ENCODE data around the gene IPO4.

IPO4 gene

DNA sequence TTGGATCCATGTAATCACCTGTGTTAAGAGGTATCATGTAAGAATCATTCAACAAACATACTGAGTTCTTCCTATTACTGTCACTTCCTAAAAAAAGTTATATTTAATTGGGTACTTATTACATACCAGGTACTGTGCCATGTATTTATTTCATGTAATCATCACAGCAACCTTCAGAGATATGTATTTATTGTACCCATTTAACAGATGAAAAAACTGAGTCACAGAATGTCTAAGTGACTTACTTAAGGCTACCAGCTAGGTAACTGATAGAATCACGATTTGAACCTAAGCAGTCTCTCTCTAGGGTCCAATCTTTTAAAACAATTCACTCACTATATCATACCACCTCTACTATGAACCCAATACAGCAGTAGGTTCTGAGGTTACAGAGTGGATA, 44.2 kb downstream of the IPO4 start:
- POLR2A ChIA-PET, result interaction anchor here (1.1 kb wide), 1 partner anchor 9 kb away, joined by 5 read pairs; the partner anchor contains the start of gene PSME1

DNA sequence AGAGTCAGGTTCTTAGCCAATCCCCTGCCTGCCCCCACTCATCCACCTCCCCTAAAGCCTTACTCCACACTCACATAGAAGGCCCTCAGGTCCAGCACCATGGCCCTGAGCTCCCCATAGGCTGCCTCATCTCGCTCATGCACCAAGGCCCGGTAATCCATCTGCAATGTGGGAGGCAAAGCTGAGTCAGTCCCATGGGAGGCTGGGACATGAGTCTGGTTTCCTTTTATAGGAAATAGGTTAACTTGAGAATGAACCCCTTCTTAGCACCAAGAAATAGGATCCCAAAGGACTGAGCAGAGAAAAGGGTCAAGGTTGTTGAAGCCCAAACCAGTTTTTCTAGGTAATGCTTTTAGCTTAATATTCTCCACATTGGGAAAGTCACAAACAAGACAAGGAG, 45.1 kb downstream of the IPO4 start:
- CTCF ChIA-PET, result interaction anchor here (0.9 to 12.0 kb wide), 8 partner anchors 10 to 36 kb away, joined by 3 to 154 read pairs (median 3); partner anchors contain the start of genes DCAF11, IRF9 and NRL
- TF ChIP-seq, protein P1, sequence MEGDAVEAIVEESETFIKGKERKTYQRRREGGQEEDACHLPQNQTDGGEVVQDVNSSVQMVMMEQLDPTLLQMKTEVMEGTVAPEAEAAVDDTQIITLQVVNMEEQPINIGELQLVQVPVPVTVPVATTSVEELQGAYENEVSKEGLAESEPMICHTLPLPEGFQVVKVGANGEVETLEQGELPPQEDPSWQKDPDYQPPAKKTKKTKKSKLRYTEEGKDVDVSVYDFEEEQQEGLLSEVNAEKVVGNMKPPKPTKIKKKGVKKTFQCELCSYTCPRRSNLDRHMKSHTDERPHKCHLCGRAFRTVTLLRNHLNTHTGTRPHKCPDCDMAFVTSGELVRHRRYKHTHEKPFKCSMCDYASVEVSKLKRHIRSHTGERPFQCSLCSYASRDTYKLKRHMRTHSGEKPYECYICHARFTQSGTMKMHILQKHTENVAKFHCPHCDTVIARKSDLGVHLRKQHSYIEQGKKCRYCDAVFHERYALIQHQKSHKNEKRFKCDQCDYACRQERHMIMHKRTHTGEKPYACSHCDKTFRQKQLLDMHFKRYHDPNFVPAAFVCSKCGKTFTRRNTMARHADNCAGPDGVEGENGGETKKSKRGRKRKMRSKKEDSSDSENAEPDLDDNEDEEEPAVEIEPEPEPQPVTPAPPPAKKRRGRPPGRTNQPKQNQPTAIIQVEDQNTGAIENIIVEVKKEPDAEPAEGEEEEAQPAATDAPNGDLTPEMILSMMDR (IDR thresholded peaks at IDR 0.05; ENCODE audit: control extremely low read depth, extremely low read depth, low read depth, missing control alignments), result no peak
- no peak for DNase-seq (ENCODE audit: extremely low spot score)
- POLR2A ChIA-PET, result interaction anchor here (1.1 kb wide), 1 partner anchor 8 kb away, joined by 5 read pairs; the partner anchor contains the start of gene PSME1

More for the DNA sequence above, 44.2 kb downstream of the IPO4 start:
- CTCF ChIA-PET, result interaction anchor here (1.5 to 12.0 kb wide), 3 partner anchors 18 to 36 kb away, joined by 5 to 154 read pairs (median 7); partner anchors contain the start of genes DCAF11, IRF9 and NRL
- no peak for DNase-seq (ENCODE audit: extremely low spot score)
- TF ChIP-seq, protein P1 (IDR thresholded peaks at IDR 0.05; ENCODE audit: control extremely low read depth, extremely low read depth, low read depth, missing control alignments), result no peak

DNA sequence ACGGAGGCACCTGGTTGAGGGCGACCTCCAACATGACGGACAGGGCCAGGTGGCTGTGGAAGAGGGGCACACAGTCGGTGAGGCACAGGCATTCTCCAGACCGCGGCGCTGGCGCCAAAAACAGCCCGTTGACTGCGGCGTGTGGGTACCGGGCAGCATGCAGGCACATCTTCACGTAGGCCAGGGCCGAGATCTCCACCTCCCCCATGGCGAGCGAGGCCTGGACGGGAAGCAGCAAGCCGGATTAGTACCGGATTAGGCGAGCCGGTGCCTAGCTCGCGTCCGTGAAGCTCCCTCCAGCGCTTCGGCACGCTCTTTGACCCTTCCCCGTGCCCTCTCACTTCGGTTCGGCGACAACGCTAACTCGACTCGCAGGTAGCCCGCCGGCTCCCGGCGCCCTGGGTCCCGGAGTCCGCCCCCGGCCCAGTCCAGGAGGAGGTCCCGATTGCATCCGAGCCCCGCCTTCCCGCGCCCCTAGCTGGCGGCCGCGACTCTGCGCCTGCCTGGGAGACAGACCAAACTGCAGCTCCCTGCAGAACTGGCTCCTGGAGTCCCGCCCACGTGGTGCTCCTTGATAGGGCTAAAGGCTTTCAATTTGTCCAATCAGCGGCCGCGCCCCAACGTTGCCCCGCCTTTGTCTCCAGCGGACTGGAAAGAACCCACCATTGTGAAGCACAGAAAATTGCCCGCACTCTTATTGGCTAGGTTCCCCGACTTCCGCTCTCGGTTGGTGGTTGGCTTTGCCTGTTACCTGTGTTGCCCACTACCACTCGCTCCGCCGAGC, 47.3 kb downstream of the IPO4 start, which contains the start of gene EMC9:
Gene EMC9 (minus strand): TSS at position 495 of the 784 bp plus-strand sequence. CDS start 287 bp downstream, at position 208.
- POLR2A ChIA-PET, result interaction anchor here (0.5 to 1.8 kb wide), 9 partner anchors 16 to 1628 kb away, joined by 3 to 16 read pairs (median 4); partner anchors contain the start of genes CHMP4A, DCAF11, IRF9 and NRL
- CTCF ChIA-PET, result interaction anchor here (0.7 to 3.7 kb wide), 16 partner anchors 10 to 187 kb away, joined by 3 to 18 read pairs (median 4); partner anchors contain the start of genes DCAF11, IRF9, NRL and TINF2

DNA sequence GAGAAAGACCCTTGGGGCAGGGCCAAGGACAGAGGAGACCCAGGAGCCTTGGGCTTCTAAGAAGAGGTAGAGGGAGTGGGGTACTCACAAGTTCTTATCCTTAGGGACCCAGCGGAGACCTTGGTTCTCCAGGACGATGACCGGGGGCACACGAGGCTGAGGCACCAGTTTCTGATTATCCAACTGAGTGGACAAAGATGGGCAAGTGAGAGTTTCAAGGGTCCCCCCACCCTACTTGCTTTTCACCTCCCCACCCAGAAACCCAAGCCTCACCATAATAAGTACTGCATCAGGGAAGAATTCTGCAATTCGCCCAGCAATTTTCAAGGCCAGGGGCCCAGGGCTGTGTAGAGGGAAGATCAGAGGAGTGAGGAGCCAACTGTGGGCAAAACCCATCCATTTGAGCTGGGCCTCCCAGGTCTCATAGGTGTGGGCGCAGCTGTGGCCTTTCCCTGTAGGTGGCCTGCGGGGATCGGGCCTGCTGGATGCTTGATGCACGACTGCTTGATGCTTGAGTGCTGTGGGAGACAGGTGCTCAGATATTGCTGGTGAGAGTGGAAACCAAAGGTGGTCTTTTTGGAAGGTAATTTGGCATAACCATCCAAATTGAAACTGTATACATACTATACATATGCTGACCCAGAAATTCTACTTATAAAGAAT, 49.2 kb downstream of the IPO4 start:
- DNase-seq (ENCODE audit: extremely low spot score), result no peak
- ChIA-PET CTCF (interaction anchor here (1.0 to 3.7 kb wide), 5 partner anchors 14 to 81 kb away, joined by 3 to 18 read pairs (median 4); partner anchors contain the start of genes DCAF11, IRF9 and NRL), POLR2A (interaction anchor here (1.7 to 2.0 kb wide), 2 partner anchors 11 to 24 kb away, joined by 4 to 7 read pairs; partner anchors contain the start of genes DCAF11 and NRL)
- TF ChIP-seq, protein P1 (IDR thresholded peaks at IDR 0.05; ENCODE audit: control extremely low read depth, extremely low read depth, low read depth, missing control alignments), result no peak

More for the DNA sequence above, 47.3 kb downstream of the IPO4 start, which contains the start of gene EMC9:
- peak; percentile 95 for DNase-seq (ENCODE audit: extremely low spot score)
- TF ChIP-seq, protein P1 (IDR thresholded peaks at IDR 0.05; ENCODE audit: control extremely low read depth, extremely low read depth, low read depth, missing control alignments), result peak; percentile 13

DNA sequence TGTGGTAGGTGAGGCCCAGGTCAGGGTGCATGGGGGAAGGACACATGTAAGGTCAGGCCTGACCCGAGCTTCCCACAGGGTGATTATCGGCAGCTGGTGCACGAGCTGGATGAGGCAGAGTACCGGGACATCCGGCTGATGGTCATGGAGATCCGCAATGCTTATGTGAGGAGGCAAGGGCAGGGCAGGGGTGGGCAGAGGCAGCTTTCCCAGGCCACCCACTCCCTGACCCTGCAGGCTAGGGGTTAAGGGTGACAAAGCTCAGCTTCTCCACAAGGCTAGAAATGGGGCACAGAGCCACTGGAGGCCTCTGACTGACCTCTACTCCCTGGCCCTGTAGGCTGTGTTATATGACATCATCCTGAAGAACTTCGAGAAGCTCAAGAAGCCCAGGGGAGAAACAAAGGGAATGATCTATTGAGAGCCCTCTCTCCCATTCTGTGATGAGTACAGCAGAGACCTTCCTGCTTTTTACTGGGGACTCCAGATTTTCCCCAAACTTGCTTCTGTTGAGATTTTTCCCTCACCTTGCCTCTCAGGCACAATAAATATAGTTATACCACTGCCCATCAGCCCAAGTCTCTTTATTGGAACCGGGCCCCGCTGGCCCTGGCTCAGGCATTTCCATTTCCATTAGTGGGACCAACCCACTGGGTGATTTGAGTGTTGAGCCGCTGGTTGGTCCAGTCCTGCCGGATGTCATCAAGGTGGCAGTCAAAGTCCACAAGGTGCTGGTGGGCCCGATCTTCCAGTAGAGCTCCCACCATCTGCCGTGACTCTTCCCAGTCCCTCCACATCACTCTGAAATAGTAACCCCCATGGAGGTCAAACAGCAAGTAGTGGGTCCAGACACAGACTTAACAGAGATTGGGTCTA, 50.0 kb downstream of the IPO4 start:
- TF ChIP-seq, protein P1 (IDR thresholded peaks at IDR 0.05; ENCODE audit: control extremely low read depth, extremely low read depth, low read depth, missing control alignments), result no peak
- ChIA-PET CTCF (interaction anchor here (0.9 to 3.7 kb wide), 8 partner anchors 8 to 80 kb away, joined by 3 to 18 read pairs (median 4); partner anchors contain the start of genes DCAF11, IRF9, NRL and PSME2), POLR2A (interaction anchor here (0.6 to 2.0 kb wide), 3 partner anchors 12 to 32 kb away, joined by 3 to 7 read pairs (median 4); partner anchors contain the start of genes DCAF11 and NRL)
- DNase-seq (ENCODE audit: extremely low spot score), result no peak

Data from GM10248 (cell line).